Omental fat pad (tissue), 4 donors: ENCODE results near the gene ZNF862. TPM values are rescaled to one million over a fixed set of nuclear protein-coding genes. Genes with fewer than 3 reads are reported as not detected.

Experiments
- ATAC-seq: fragments of 150-250 bp; one replicate; pipeline ENCODE4 v1.9.1; 2016; ENCODE audit warnings: mild to moderate bottlenecking, moderate library complexity; ENCODE audit not compliant: low FRiP score
- DNase-seq: peaks from one replicate; pipeline ENCODE4 v3.0.0-alpha.2; 2019; ENCODE audit warnings: low spot score
- total RNA-seq, 4 donors: library from RNA; depleted of rRNA; stranded (reverse); fragments of >200 nt; gene quantifications; one replicate each; pipeline ENCODE4 v1.1.0, GENCODE V29; 2016
- TF ChIP-seq, protein P1 (sequence below), 3 donors: fragments of 450-650 bp; IDR thresholded peaks; one replicate each; pipeline ENCODE4 v1.5.1; 2016 to 2017; ENCODE audit warnings: antibody characterized with exemption in 3 of 3, mild to moderate bottlenecking in 3 of 3, moderate library complexity in 2 of 3

The ZNF862 gene
- total RNA-seq, 4 donors from 2014 or later, result 4.4 to 20.6 (median 10.4) TPM

- ATAC-seq, result no peak
- no peak for DNase-seq
- TF ChIP-seq, protein P1, sequence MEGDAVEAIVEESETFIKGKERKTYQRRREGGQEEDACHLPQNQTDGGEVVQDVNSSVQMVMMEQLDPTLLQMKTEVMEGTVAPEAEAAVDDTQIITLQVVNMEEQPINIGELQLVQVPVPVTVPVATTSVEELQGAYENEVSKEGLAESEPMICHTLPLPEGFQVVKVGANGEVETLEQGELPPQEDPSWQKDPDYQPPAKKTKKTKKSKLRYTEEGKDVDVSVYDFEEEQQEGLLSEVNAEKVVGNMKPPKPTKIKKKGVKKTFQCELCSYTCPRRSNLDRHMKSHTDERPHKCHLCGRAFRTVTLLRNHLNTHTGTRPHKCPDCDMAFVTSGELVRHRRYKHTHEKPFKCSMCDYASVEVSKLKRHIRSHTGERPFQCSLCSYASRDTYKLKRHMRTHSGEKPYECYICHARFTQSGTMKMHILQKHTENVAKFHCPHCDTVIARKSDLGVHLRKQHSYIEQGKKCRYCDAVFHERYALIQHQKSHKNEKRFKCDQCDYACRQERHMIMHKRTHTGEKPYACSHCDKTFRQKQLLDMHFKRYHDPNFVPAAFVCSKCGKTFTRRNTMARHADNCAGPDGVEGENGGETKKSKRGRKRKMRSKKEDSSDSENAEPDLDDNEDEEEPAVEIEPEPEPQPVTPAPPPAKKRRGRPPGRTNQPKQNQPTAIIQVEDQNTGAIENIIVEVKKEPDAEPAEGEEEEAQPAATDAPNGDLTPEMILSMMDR (IDR thresholded peaks at IDR 0.05), result no peak
These were observed 7.2 kb downstream of the ZNF862 start for GRCh38 chr7:149845257-149845980.

GRCh38 chr7:149846021-149846420 lies 7.8 kb downstream of the ZNF862 start:
- DNase-seq (no peak), ATAC-seq (no peak)
- TF ChIP-seq, protein P1 (IDR thresholded peaks at IDR 0.05), result no peak

DNA sequence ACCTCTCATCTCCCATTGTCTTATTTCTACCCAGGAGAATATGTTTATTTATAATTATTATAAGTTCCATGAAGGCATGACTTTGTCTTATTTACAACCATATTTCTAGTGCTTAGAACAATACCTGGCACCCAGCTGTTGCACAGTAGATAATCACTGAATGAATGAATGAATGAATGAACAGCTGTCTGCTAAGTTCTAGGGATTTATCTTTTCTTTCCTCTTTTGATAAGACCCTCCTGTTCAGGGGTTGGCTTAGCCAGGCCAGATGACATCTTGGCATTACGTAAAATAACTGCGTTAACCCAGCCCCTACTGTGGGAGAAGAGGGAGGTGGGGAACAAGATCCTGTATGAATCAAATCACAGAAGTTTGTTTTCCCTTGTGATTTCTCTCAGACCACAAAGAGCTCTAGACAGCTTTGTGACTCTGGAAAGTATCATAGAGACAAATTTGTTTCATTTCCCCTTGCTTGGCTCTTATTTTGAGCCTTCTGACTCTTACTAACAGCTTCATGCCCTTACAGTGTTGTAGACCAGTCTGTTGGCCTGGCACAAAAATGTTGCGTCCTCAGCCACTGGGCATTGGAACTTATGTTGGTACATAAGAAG lies 8.4 kb downstream of the ZNF862 start:
- DNase-seq, result no peak
- TF ChIP-seq, protein P1 (IDR thresholded peaks at IDR 0.05), result no peak
- ATAC-seq, result no peak

DNA sequence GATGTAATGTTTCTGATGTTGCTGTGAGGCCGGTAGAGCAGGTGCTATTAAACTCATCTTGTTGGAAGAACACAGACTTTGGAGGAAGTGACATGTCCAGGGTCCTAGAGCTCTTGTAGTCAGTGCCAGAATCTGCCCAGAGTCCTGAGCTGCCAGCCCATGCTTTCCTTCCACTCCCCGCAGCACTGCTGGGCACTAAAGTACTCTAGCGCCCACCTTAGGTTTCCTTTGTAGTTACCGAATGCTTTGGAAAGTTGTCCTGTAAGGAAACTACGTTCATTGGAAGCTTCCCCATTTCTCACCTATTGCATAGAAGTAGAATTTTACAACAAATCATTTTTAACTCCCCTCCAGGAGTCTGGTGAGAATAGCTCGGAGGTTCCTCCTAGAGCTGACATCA lies 11.0 kb downstream of the ZNF862 start:
- TF ChIP-seq, protein P1 (IDR thresholded peaks at IDR 0.05), result no peak
- no peak for ATAC-seq
- DNase-seq, result no peak

DNA sequence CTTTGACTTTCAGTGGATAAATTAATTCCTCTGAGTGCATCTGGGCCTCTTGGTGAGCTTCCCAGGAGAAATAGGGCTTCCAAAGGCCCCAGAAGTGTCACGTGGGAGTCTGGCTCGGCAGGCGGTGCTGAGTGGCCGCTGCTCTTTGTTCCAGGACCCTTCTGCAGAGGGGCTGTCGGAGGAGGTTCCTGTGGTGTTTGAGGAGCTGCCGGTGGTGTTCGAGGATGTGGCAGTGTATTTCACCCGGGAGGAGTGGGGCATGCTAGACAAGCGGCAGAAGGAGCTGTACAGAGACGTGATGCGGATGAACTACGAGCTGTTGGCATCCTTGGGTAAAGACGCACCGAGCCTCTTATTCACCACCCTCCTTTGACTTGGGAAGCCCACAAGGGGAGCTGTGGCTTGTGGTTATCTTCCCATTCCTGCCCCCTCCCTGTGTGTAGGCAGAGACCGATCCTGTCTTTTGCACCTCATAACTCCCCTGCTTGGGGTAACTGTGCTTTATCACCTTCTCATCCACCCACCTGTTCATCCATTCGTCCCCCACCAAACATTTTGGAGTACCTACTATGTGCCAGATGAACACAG lies 11.9 kb downstream of the ZNF862 start:
- TF ChIP-seq, protein P1 (IDR thresholded peaks at IDR 0.05), result no peak
- no peak for ATAC-seq
- DNase-seq, result no peak

DNA sequence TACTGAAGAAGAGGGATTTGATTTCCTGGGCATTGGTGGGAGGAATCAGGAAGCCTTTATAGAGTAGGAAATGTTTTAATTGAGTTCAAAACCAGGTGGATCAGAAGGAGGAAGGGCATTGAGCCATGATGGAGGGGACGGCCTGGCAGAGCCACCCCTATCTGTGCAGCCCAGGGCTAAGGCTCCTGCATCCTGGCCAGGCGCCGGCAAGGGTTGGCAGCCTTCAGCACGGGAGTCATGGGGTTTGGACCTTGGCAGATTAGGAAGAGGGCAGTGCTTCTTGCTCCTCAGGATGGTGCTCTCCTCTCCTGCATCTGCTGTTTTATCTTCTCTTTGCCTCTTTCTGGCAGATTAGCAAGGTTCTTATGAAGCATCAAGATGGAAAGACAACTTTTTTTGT lies 12.5 kb downstream of the ZNF862 start:
- TF ChIP-seq, protein P1 (IDR thresholded peaks at IDR 0.05), result no peak
- DNase-seq (no peak), ATAC-seq (no peak)
